ENCODE measurements around the gene TRIM40.

Gene TRIM40

GRCh38 chr6:30103872-30104179 is 32.1 kb upstream of the TRIM40 start:
- ATAC-seq (ENCODE audit: low read depth) (no peak), DNase-seq (ENCODE audit: low spot score) (no peak)
- TF ChIP-seq, protein P1, sequence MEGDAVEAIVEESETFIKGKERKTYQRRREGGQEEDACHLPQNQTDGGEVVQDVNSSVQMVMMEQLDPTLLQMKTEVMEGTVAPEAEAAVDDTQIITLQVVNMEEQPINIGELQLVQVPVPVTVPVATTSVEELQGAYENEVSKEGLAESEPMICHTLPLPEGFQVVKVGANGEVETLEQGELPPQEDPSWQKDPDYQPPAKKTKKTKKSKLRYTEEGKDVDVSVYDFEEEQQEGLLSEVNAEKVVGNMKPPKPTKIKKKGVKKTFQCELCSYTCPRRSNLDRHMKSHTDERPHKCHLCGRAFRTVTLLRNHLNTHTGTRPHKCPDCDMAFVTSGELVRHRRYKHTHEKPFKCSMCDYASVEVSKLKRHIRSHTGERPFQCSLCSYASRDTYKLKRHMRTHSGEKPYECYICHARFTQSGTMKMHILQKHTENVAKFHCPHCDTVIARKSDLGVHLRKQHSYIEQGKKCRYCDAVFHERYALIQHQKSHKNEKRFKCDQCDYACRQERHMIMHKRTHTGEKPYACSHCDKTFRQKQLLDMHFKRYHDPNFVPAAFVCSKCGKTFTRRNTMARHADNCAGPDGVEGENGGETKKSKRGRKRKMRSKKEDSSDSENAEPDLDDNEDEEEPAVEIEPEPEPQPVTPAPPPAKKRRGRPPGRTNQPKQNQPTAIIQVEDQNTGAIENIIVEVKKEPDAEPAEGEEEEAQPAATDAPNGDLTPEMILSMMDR (IDR thresholded peaks at IDR 0.05; ENCODE audit: poor library complexity, severe bottlenecking) = no peak
- no peaks in the 10 kb centered on the region for H3K36me3 ChIP-seq (ENCODE audit: low read depth)
- H3K27ac ChIP-seq (ENCODE audit: poor library complexity, severe bottlenecking) = no peak overlapping the region
- no peaks in the 10 kb centered on the region for H3K9me3 ChIP-seq (ENCODE audit: severe bottlenecking)
- H3K27me3 ChIP-seq (ENCODE audit: insufficient read depth, poor library complexity, severe bottlenecking) = no peaks in the 10 kb centered on the region
- peaks cover 12% of the 10 kb centered on the region for H3K4me1 ChIP-seq (ENCODE audit: insufficient read depth, poor library complexity, severe bottlenecking)
- no peak overlapping the region for H3K4me3 ChIP-seq (ENCODE audit: severe bottlenecking)

DNA sequence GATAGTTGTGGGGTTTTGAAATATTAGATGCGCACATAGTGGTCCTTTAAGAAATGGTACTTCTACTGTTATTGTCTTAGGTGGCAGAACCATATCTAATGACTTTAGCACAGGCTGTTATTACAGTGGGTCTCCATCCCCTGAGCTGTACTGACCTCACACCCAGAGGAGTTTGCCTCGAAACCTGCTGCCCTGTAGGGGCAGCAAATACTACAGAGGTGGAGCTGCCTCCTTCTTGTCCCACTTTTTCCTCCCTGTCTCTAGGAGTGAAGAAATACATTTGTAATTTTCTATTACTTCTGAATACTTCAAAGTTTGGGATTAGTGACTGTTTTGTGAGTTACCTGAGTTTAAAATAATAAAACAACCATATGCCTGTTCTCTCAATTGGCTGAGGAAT is 31.3 kb upstream of the TRIM40 start:
- Histone ChIP-seq H3K27me3 (ENCODE audit: insufficient read depth, poor library complexity, severe bottlenecking) (no peaks in the 10 kb centered on the region), H3K27ac (ENCODE audit: poor library complexity, severe bottlenecking) (no peak overlapping the region), H3K4me3 (ENCODE audit: severe bottlenecking) (no peak overlapping the region), H3K9me3 (ENCODE audit: severe bottlenecking) (no peaks in the 10 kb centered on the region), H3K4me1 (ENCODE audit: insufficient read depth, poor library complexity, severe bottlenecking) (peaks cover 12% of the 10 kb centered on the region), H3K36me3 (ENCODE audit: low read depth) (no peaks in the 10 kb centered on the region)
- TF ChIP-seq, protein P1 (IDR thresholded peaks at IDR 0.05; ENCODE audit: poor library complexity, severe bottlenecking) = no peak
- DNase-seq (ENCODE audit: low spot score) (no peak), ATAC-seq (ENCODE audit: low read depth) (no peak)

DNA sequence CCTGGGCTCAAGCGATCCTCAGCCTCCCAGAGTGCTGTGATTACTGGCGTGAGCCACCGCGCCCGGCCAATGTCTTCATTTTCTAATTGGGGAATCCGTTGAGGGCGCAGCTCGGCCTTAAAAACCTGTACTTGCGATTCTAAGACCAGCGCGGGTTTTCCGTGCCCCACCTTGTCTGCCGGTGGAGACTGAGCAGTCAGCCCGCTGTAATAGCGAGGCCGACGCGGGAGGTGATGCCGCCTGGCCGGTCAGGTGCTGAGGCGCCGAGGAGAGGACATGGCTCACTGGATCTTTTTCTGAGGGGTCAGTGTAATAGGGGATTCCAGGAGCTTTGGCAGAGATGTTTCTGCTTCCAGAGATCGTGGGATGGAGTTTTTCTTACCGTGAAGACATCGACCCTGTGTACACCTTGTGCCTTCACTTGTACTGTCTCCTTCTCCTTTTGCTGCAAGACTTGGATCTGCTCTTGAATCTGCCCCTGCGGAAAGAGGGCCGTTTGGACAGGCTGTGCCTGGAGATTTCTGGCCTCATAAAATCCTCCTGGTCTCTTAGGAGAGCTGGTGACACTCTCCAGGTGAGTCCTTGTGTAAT is 24.6 kb upstream of the TRIM40 start:
- H3K9me3 ChIP-seq (ENCODE audit: severe bottlenecking) = no peaks in the 10 kb centered on the region
- H3K27ac ChIP-seq (ENCODE audit: poor library complexity, severe bottlenecking) = no peak overlapping the region
- TF ChIP-seq, protein P1 (IDR thresholded peaks at IDR 0.05; ENCODE audit: poor library complexity, severe bottlenecking) = no peak
- H3K27me3 ChIP-seq (ENCODE audit: insufficient read depth, poor library complexity, severe bottlenecking) = no peaks in the 10 kb centered on the region
- no peak for ATAC-seq (ENCODE audit: low read depth)
- H3K36me3 ChIP-seq (ENCODE audit: low read depth) = no peaks in the 10 kb centered on the region
- DNase-seq (ENCODE audit: low spot score) = no peak
- H3K4me1 ChIP-seq (ENCODE audit: insufficient read depth, poor library complexity, severe bottlenecking) = no peaks in the 10 kb centered on the region
- H3K4me3 ChIP-seq (ENCODE audit: severe bottlenecking) = no peak overlapping the region

DNA sequence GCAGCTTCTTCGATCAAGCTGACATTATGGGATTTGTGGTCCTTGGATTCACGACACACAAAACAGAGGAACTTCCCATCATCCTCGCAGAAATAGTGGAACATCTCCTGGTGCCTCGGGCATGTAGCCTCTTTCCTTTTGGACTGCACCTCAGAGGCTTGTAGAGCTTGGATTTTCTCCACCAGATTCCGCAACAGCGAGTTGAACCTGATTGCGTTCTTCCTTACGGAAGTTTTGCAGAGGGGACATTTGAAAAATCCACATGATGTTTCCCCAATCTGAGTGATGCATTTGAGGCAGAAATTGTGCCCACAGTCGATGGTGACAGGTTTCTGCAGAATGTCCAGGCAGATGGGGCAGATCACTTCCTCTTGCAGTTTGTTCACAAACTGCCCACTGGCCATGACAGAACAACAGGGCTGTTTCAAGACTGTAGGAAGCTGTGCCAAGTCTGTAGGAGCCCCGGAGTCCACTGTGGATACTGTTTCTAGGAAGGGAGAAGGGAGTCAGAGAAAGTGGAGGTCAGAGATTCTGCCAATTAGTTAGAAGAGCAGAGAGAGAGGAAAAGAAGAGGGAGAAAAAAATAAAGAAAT is 23.4 kb upstream of the TRIM40 start:
- no peak for ATAC-seq (ENCODE audit: low read depth)
- no peaks in the 10 kb centered on the region for H3K9me3 ChIP-seq (ENCODE audit: severe bottlenecking)
- H3K27me3 ChIP-seq (ENCODE audit: insufficient read depth, poor library complexity, severe bottlenecking) = no peaks in the 10 kb centered on the region
- TF ChIP-seq, protein P1 (IDR thresholded peaks at IDR 0.05; ENCODE audit: poor library complexity, severe bottlenecking) = no peak
- H3K27ac ChIP-seq (ENCODE audit: poor library complexity, severe bottlenecking) = no peak overlapping the region
- H3K4me1 ChIP-seq (ENCODE audit: insufficient read depth, poor library complexity, severe bottlenecking) = no peaks in the 10 kb centered on the region
- H3K4me3 ChIP-seq (ENCODE audit: severe bottlenecking) = no peak overlapping the region
- no peaks in the 10 kb centered on the region for H3K36me3 ChIP-seq (ENCODE audit: low read depth)
- no peak for DNase-seq (ENCODE audit: low spot score)

GRCh38 chr6:30113003-30113759 is 22.8 kb upstream of the TRIM40 start, which contains the start of gene TRIM31:
TRIM31 (minus strand) TSS chr6:30113090; CDS start chr6:30112805, 285 bp downstream.
- Histone ChIP-seq H3K36me3 (ENCODE audit: low read depth) (no peaks in the 10 kb centered on the region), H3K27me3 (ENCODE audit: insufficient read depth, poor library complexity, severe bottlenecking) (no peaks in the 10 kb centered on the region), H3K27ac (ENCODE audit: poor library complexity, severe bottlenecking) (no peak within 1 kb of the TSS), H3K4me1 (ENCODE audit: insufficient read depth, poor library complexity, severe bottlenecking) (no peaks in the 10 kb centered on the region), H3K9me3 (ENCODE audit: severe bottlenecking) (no peaks in the 10 kb centered on the region), H3K4me3 (ENCODE audit: severe bottlenecking) (no peak within 1 kb of the TSS)
- TF ChIP-seq, protein P1 (IDR thresholded peaks at IDR 0.05; ENCODE audit: poor library complexity, severe bottlenecking) = no peak
- ATAC-seq (ENCODE audit: low read depth) (no peak), DNase-seq (ENCODE audit: low spot score) (no peak)
